Activated CD4-positive, alpha-beta T cell treated with anti-CD3 and anti-CD28 coated beads, Interleukin-2, amount 10 ng/mL, durations not matched to agents 7 days and 5 days (primary cell): ENCODE results near the gene EMSY. TPM values are rescaled to one million over a fixed set of nuclear protein-coding genes. Genes with fewer than 3 reads are reported as not detected.

Source experiments
- CTCF ChIA-PET: fragments of 350-600 bp; sonication (Branson Sonifier 250); formaldehyde crosslinking; loops from one replicate; lab custom pipeline; 2021; ENCODE audit warnings: antibody characterized with exemption; lab: Charles Lee
- POLR2A ChIA-PET: fragments of 350-600 bp; sonication (Branson Sonifier 250); formaldehyde crosslinking; loops from one replicate; lab custom pipeline; 2021; ENCODE audit warnings: antibody characterized with exemption; lab: Charles Lee
- DNase-seq: peaks from one replicate; pipeline ENCODE4 v3.0.0-alpha.2; 2020
- H3K27ac Mint-ChIP-seq: one replicate; pipeline ENCODE4 v1.8.0; 2021; ENCODE audit warnings: mild to moderate bottlenecking, moderate library complexity, mixed read lengths
- H3K27me3 Mint-ChIP-seq: one replicate; pipeline ENCODE4 v1.8.0; 2021; ENCODE audit warnings: mixed read lengths
- H3K36me3 Mint-ChIP-seq: one replicate; pipeline ENCODE4 v1.8.0; 2021; ENCODE audit warnings: low read depth, mixed read lengths
- H3K4me1 Mint-ChIP-seq: one replicate; pipeline ENCODE4 v1.8.0; 2021; ENCODE audit warnings: mixed read lengths
- H3K4me3 Mint-ChIP-seq: one replicate; pipeline ENCODE4 v1.8.0; 2021; ENCODE audit warnings: mild to moderate bottlenecking, moderate library complexity, mixed read lengths
- H3K9me3 Mint-ChIP-seq: one replicate; pipeline ENCODE4 v1.8.0; 2021; ENCODE audit warnings: mixed read lengths
- total RNA-seq, 2 experiments: library from RNA; stranded (reverse); gene quantifications; one replicate each; pipeline ENCODE4 v1.2.3, GENCODE V29; 2021

EMSY gene
- total RNA-seq, 2 experiments from 2014 or later, result 28.7 to 31.8 TPM

- peaks cover 3% of the 10 kb centered on the region for H3K9me3 Mint-ChIP-seq
- ChIA-PET POLR2A (no interaction called here), CTCF (no interaction called here)
- H3K27ac Mint-ChIP-seq, result no peak overlapping the region
- DNase-seq, result no peak
- H3K27me3 Mint-ChIP-seq, result no peaks in the 10 kb centered on the region
- no peak overlapping the region for H3K4me3 Mint-ChIP-seq
- peaks cover 16% of the 10 kb centered on the region for H3K36me3 Mint-ChIP-seq
- H3K4me1 Mint-ChIP-seq, result no peaks in the 10 kb centered on the region
Measured at GRCh38 chr11:76506833-76507232, 62.0 kb downstream of the EMSY start.

- peaks cover 6% of the 10 kb centered on the region for H3K36me3 Mint-ChIP-seq
- no peak for DNase-seq
- no peak overlapping the region for H3K4me3 Mint-ChIP-seq
- H3K4me1 Mint-ChIP-seq, result no peaks in the 10 kb centered on the region
- no peaks in the 10 kb centered on the region for H3K9me3 Mint-ChIP-seq
- ChIA-PET CTCF (interaction anchor here (1.4 kb wide), 1 partner anchor 55 kb away, joined by 3 read pairs; no protein-coding TSS in a partner anchor), POLR2A (no interaction called here)
- H3K27ac Mint-ChIP-seq, result no peak overlapping the region
- no peaks in the 10 kb centered on the region for H3K27me3 Mint-ChIP-seq
Measured at GRCh38 chr11:76510060-76511047, 65.5 kb downstream of the EMSY start.

GRCh38 chr11:76512851-76513653 lies 68.2 kb downstream of the EMSY start:
- POLR2A ChIA-PET, result no interaction called here

GRCh38 chr11:76513654-76514034 lies 68.8 kb downstream of the EMSY start:
- no peaks in the 10 kb centered on the region for H3K9me3 Mint-ChIP-seq
- peaks cover 2% of the 10 kb centered on the region for H3K36me3 Mint-ChIP-seq
- H3K27me3 Mint-ChIP-seq, result no peaks in the 10 kb centered on the region
- H3K4me1 Mint-ChIP-seq, result no peaks in the 10 kb centered on the region
- no peak overlapping the region for H3K4me3 Mint-ChIP-seq
- DNase-seq, result no peak
- H3K27ac Mint-ChIP-seq, result no peak overlapping the region
- ChIA-PET CTCF (no interaction called here), POLR2A (no interaction called here)

More at GRCh38 chr11:76512851-76513653, 68.2 kb downstream of the EMSY start:
- Mint-ChIP-seq H3K4me3 (no peak overlapping the region), H3K36me3 (peaks cover 2% of the 10 kb centered on the region), H3K27ac (no peak overlapping the region), H3K27me3 (no peaks in the 10 kb centered on the region), H3K9me3 (no peaks in the 10 kb centered on the region), H3K4me1 (no peaks in the 10 kb centered on the region)
- CTCF ChIA-PET, result interaction anchor here (0.7 kb wide), 1 partner anchor 284 kb away, joined by 4 read pairs; no protein-coding TSS in a partner anchor
- DNase-seq, result no peak

- DNase-seq, result no peak
- CTCF ChIA-PET, result no interaction called here
Measured at GRCh38 chr11:76515494-76515893, 70.7 kb downstream of the EMSY start.

GRCh38 chr11:76523147-76523546 lies 78.3 kb downstream of the EMSY start:
- Mint-ChIP-seq H3K27ac (no peak overlapping the region), H3K36me3 (peaks cover 16% of the 10 kb centered on the region), H3K9me3 (no peaks in the 10 kb centered on the region), H3K4me3 (no peak overlapping the region), H3K27me3 (no peaks in the 10 kb centered on the region), H3K4me1 (no peaks in the 10 kb centered on the region)
- DNase-seq, result no peak
- CTCF ChIA-PET, result no interaction called here
- POLR2A ChIA-PET, result no interaction called here

More at GRCh38 chr11:76515494-76515893, 70.7 kb downstream of the EMSY start:
- H3K4me3 Mint-ChIP-seq, result no peak overlapping the region
- POLR2A ChIA-PET, result no interaction called here
- no peaks in the 10 kb centered on the region for H3K4me1 Mint-ChIP-seq
- no peaks in the 10 kb centered on the region for H3K27me3 Mint-ChIP-seq
- peaks cover 2% of the 10 kb centered on the region for H3K36me3 Mint-ChIP-seq
- no peak overlapping the region for H3K27ac Mint-ChIP-seq
- H3K9me3 Mint-ChIP-seq, result no peaks in the 10 kb centered on the region

- POLR2A ChIA-PET, result no interaction called here
- peaks cover 24% of the 10 kb centered on the region for H3K36me3 Mint-ChIP-seq
- H3K4me1 Mint-ChIP-seq, result no peaks in the 10 kb centered on the region
- H3K4me3 Mint-ChIP-seq, result no peak overlapping the region
- CTCF ChIA-PET, result interaction anchor here (0.6 to 1.3 kb wide), 2 partner anchors 13 to 88 kb away, joined by 3 read pairs; no protein-coding TSS in a partner anchor
- no peak for DNase-seq
- H3K9me3 Mint-ChIP-seq, result no peaks in the 10 kb centered on the region
- no peaks in the 10 kb centered on the region for H3K27me3 Mint-ChIP-seq
- no peak overlapping the region for H3K27ac Mint-ChIP-seq
Measured at GRCh38 chr11:76523786-76524436, 79.1 kb downstream of the EMSY start.

GRCh38 chr11:76524461-76524860 lies 79.6 kb downstream of the EMSY start:
- CTCF ChIA-PET, result interaction anchor here (1.2 to 1.4 kb wide), 3 partner anchors 10 to 197 kb away, joined by 3 read pairs; no protein-coding TSS in a partner anchor
- Mint-ChIP-seq H3K4me3 (no peak overlapping the region), H3K9me3 (no peaks in the 10 kb centered on the region), H3K27me3 (no peaks in the 10 kb centered on the region), H3K36me3 (peaks cover 25% of the 10 kb centered on the region), H3K27ac (no peak overlapping the region), H3K4me1 (no peaks in the 10 kb centered on the region)
- no peak for DNase-seq
- POLR2A ChIA-PET, result no interaction called here

- H3K27ac Mint-ChIP-seq, result no peak overlapping the region
- CTCF ChIA-PET, result interaction anchor here (0.6 to 1.4 kb wide), 4 partner anchors 10 to 197 kb away, joined by 3 read pairs; no protein-coding TSS in a partner anchor
- H3K36me3 Mint-ChIP-seq, result peaks cover 28% of the 10 kb centered on the region
- DNase-seq, result no peak
- no peaks in the 10 kb centered on the region for H3K4me1 Mint-ChIP-seq
- no peak overlapping the region for H3K4me3 Mint-ChIP-seq
- no peaks in the 10 kb centered on the region for H3K9me3 Mint-ChIP-seq
- H3K27me3 Mint-ChIP-seq, result no peaks in the 10 kb centered on the region
- POLR2A ChIA-PET, result interaction anchor here (0.6 kb wide), 1 partner anchor 227 kb away, joined by 3 read pairs; no protein-coding TSS in a partner anchor
Measured at GRCh38 chr11:76524919-76525318, 80.1 kb downstream of the EMSY start.

- CTCF ChIA-PET, result no interaction called here
- H3K4me1 Mint-ChIP-seq, result no peaks in the 10 kb centered on the region
- POLR2A ChIA-PET, result no interaction called here
Measured at GRCh38 chr11:76526878-76527277, 82.1 kb downstream of the EMSY start.

GRCh38 chr11:76542436-76542835 lies 97.6 kb downstream of the EMSY start:
- H3K27me3 Mint-ChIP-seq, result no peaks in the 10 kb centered on the region
- DNase-seq, result no peak
- peaks cover 47% of the 10 kb centered on the region for H3K36me3 Mint-ChIP-seq
- peaks cover 8% of the 10 kb centered on the region for H3K4me1 Mint-ChIP-seq
- ChIA-PET CTCF (interaction anchor here (0.6 kb wide), 1 partner anchor 147 kb away, joined by 7 read pairs; no protein-coding TSS in a partner anchor), POLR2A (no interaction called here)
- no peak overlapping the region for H3K4me3 Mint-ChIP-seq
- no peak overlapping the region for H3K27ac Mint-ChIP-seq
- no peaks in the 10 kb centered on the region for H3K9me3 Mint-ChIP-seq

More at GRCh38 chr11:76526878-76527277, 82.1 kb downstream of the EMSY start:
- Mint-ChIP-seq H3K9me3 (no peaks in the 10 kb centered on the region), H3K27ac (no peak overlapping the region), H3K36me3 (peaks cover 30% of the 10 kb centered on the region), H3K4me3 (no peak overlapping the region), H3K27me3 (no peaks in the 10 kb centered on the region)
- DNase-seq, result no peak

GRCh38 chr11:76543006-76543703 lies 98.3 kb downstream of the EMSY start:
- Mint-ChIP-seq H3K9me3 (no peaks in the 10 kb centered on the region), H3K4me3 (no peak overlapping the region), H3K27me3 (no peaks in the 10 kb centered on the region), H3K36me3 (peaks cover 46% of the 10 kb centered on the region), H3K27ac (no peak overlapping the region), H3K4me1 (peaks cover 8% of the 10 kb centered on the region)
- ChIA-PET CTCF (no interaction called here), POLR2A (no interaction called here)
- no peak for DNase-seq
